ENCODE measurements around the gene SOAT1. TPM values are rescaled to one million over a fixed set of nuclear protein-coding genes. Genes with fewer than 3 reads are reported as not detected.
"Not testable (repeated sequence)": the region's sequence is repeated elsewhere in the genome, so short reads cannot be mapped to it uniquely, and the experiment has no call there.

The SOAT1 gene
- total RNA-seq, 2 donors from 2014 or later: 29.5 to 31.6 TPM

GRCh38 chr1:179337942-179338560, 44.5 kb downstream of the SOAT1 start:
- DNase-seq (no peak), ATAC-seq (no peak)
- intact Hi-C loops (cut with DNase I, micrococcal nuclease): no loop called here

GRCh38 chr1:179340918-179341317, 47.3 kb downstream of the SOAT1 start:
- ATAC-seq (no peak), DNase-seq (no peak)
- intact Hi-C loops (cut with DNase I, micrococcal nuclease): no loop called here

- ATAC-seq (no peak), DNase-seq (no peak)
- intact Hi-C loops (cut with DNase I, micrococcal nuclease): no loop called here
These were observed 48.4 kb downstream of the SOAT1 start for GRCh38 chr1:179341943-179342547.

- peak; percentile 24 for ATAC-seq
- DNase-seq: no peak
- intact Hi-C loops (cut with DNase I, micrococcal nuclease): no loop called here
These were observed 49.3 kb downstream of the SOAT1 start for GRCh38 chr1:179342740-179343404.

GRCh38 chr1:179351281-179351680, 57.7 kb downstream of the SOAT1 start:
- intact Hi-C loops (cut with DNase I, micrococcal nuclease): no loop called here
- DNase-seq: no peak
- no peak for ATAC-seq

- no peak for ATAC-seq
- intact Hi-C loops (cut with DNase I, micrococcal nuclease): no loop called here
- no peak for DNase-seq
These were observed 58.6 kb downstream of the SOAT1 start for GRCh38 chr1:179352236-179352635.

- ATAC-seq (no peak), DNase-seq (no peak)
- intact Hi-C loops (cut with DNase I, micrococcal nuclease): no loop called here
These were observed 59.9 kb downstream of the SOAT1 start for GRCh38 chr1:179353546-179353945.

GRCh38 chr1:179361631-179362030, 68.0 kb downstream of the SOAT1 start:
- ATAC-seq; DNase-seq; intact Hi-C loops (cut with DNase I, micrococcal nuclease): not testable (repeated sequence)

GRCh38 chr1:179365342-179366092, 71.9 kb downstream of the SOAT1 start, which contains the start of gene AXDND1:
TSS of gene AXDND1 (plus strand) at chr1:179365971. CDS start at chr1:179366510, 539 bp downstream.
- intact Hi-C loops (cut with DNase I, micrococcal nuclease): loop anchor here in 1 of 2 donors (5.0 kb wide), 1 partner anchor 283 kb away; the partner anchor contains the start of gene TOR3A
- peak; percentile 86 to 91 for DNase-seq
- ATAC-seq: peak; percentile 96

GRCh38 chr1:179366093-179366800, 72.7 kb downstream of the SOAT1 start:
- intact Hi-C loops (cut with DNase I, micrococcal nuclease): loop anchor here in 1 of 2 donors (5.0 kb wide), 1 partner anchor 284 kb away; the partner anchor contains the start of gene TOR3A
- ATAC-seq (peak; percentile 46), DNase-seq (no peak)

- ATAC-seq: peak; percentile 35
- intact Hi-C loops (cut with DNase I, micrococcal nuclease): loop anchor here in 1 of 2 donors (5.0 kb wide), 1 partner anchor 288 kb away; the partner anchor contains the start of gene TOR3A
- no peak for DNase-seq
These were observed 76.2 kb downstream of the SOAT1 start for GRCh38 chr1:179369751-179370341.

GRCh38 chr1:179372160-179372559, 78.6 kb downstream of the SOAT1 start:
- no peak for DNase-seq
- intact Hi-C loops (cut with DNase I, micrococcal nuclease): no loop called here
- no peak for ATAC-seq

GRCh38 chr1:179376223-179376622, 82.6 kb downstream of the SOAT1 start:
- DNase-seq (no peak), ATAC-seq (no peak)
- intact Hi-C loops (cut with DNase I, micrococcal nuclease): no loop called here

- intact Hi-C loops (cut with DNase I, micrococcal nuclease): no loop called here
- ATAC-seq (no peak), DNase-seq (no peak)
These were observed 86.7 kb downstream of the SOAT1 start for GRCh38 chr1:179380299-179380698.

GRCh38 chr1:179384027-179384426, 90.4 kb downstream of the SOAT1 start:
- no peak for ATAC-seq
- DNase-seq: no peak
- intact Hi-C loops (cut with DNase I, micrococcal nuclease): no loop called here

GRCh38 chr1:179385510-179385909, 91.9 kb downstream of the SOAT1 start:
- ATAC-seq (no peak), DNase-seq (no peak)
- intact Hi-C loops (cut with DNase I, micrococcal nuclease): no loop called here

GRCh38 chr1:179393721-179394120, 100.1 kb downstream of the SOAT1 start:
- no peak for DNase-seq
- ATAC-seq: no peak
- intact Hi-C loops (cut with DNase I, micrococcal nuclease): no loop called here

GRCh38 chr1:179399399-179399798, 105.8 kb downstream of the SOAT1 start:
- DNase-seq; intact Hi-C loops (cut with DNase I, micrococcal nuclease); ATAC-seq: not testable (repeated sequence)
